RWPE1 (cell line): ENCODE results near the gene CEP41.

ENCODE experiments used
- CTCF ChIA-PET: fragments of 350-600 bp; sonication (Branson Sonifier 250); formaldehyde crosslinking; extraction: SDS; loops from one replicate; lab custom pipeline; 2021; lab: Yijun Ruan, JAX
- POLR2A ChIA-PET: fragments of 400-600 bp; formaldehyde crosslinking; extraction: SDS; loops from one replicate; lab custom pipeline; 2020; ENCODE audit warnings: antibody characterized with exemption; ENCODE audit not compliant: low non-redundant PET; lab: Yijun Ruan, JAX
- DNase-seq: peaks from one replicate; pipeline ENCODE4 v3.0.0; 2012; ENCODE audit warnings: low spot score
- H3K27ac ChIP-seq: fragments of 450-650 bp; 2 replicates; pipeline ENCODE4 v1.5.1; 2017
- CTCF ChIP-seq: fragments of 450-650 bp; conservative IDR thresholded peaks from 2 replicates; pipeline ENCODE4 v1.5.1; 2017; ENCODE audit warnings: low read depth, mild to moderate bottlenecking

Gene CEP41

GRCh38 chr7:130405003-130405402 lies 35.8 kb downstream of the CEP41 start:
- DNase-seq: no peak
- ChIA-PET POLR2A (no interaction called here), CTCF (no interaction called here)
- no peak for TF ChIP-seq CTCF
- H3K27ac ChIP-seq: no peak overlapping the region

GRCh38 chr7:130401578-130401977 lies 39.2 kb downstream of the CEP41 start:
- no peak for DNase-seq
- TF ChIP-seq CTCF: no peak
- CTCF ChIA-PET: no interaction called here
- POLR2A ChIA-PET: no interaction called here
- H3K27ac ChIP-seq: no peak overlapping the region

- ChIA-PET CTCF (no interaction called here), POLR2A (no interaction called here)
Measured at GRCh38 chr7:130401101-130401500, 39.7 kb downstream of the CEP41 start.

GRCh38 chr7:130400120-130400572 lies 40.7 kb downstream of the CEP41 start:
- no peak for DNase-seq
- TF ChIP-seq CTCF: no peak
- POLR2A ChIA-PET: no interaction called here
- CTCF ChIA-PET: no interaction called here
- H3K27ac ChIP-seq: no peak overlapping the region

More at GRCh38 chr7:130401101-130401500, 39.7 kb downstream of the CEP41 start:
- no peak overlapping the region for H3K27ac ChIP-seq
- no peak for TF ChIP-seq CTCF
- no peak for DNase-seq

- POLR2A ChIA-PET: no interaction called here
- no peak for DNase-seq
- no peak overlapping the region for H3K27ac ChIP-seq
- TF ChIP-seq CTCF: no peak
- CTCF ChIA-PET: no interaction called here
Measured at GRCh38 chr7:130398526-130399090, 42.2 kb downstream of the CEP41 start.

- ChIA-PET CTCF (no interaction called here), POLR2A (no interaction called here)
- no peak overlapping the region for H3K27ac ChIP-seq
- DNase-seq: no peak
- no peak for TF ChIP-seq CTCF
Measured at GRCh38 chr7:130397758-130398073, 43.1 kb downstream of the CEP41 start.
